HK-2 (cell line): ENCODE data around the gene FHIT.
"Not testable (repeated sequence)": the region's sequence is repeated elsewhere in the genome, so short reads cannot be mapped to it uniquely, and the experiment has no call there.

Source experiments
- DNase-seq: peaks from one replicate; pipeline ENCODE4 v3.0.0-alpha.2; 2018; ENCODE audit not compliant: unreplicated experiment

The FHIT gene

DNA sequence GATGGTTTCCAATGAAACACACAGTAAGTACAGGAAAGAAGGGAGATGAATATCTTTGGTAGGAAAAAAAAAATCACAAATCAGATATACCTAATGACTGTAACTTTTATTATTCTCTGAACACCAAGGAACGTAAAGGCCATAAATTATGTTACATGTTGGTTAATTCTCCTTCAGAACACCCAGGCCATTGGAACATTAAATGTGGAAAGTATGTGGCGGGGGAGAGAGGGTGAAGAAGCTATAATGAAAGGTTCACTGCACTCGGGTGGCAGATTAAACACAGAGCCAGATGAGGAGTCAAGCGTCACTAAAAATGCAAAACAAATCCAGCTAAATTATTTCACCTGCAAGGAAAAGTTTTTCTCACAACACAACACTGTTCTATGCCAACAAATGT, 193.8 kb downstream of the FHIT start:
- DNase-seq: no peak

DNA sequence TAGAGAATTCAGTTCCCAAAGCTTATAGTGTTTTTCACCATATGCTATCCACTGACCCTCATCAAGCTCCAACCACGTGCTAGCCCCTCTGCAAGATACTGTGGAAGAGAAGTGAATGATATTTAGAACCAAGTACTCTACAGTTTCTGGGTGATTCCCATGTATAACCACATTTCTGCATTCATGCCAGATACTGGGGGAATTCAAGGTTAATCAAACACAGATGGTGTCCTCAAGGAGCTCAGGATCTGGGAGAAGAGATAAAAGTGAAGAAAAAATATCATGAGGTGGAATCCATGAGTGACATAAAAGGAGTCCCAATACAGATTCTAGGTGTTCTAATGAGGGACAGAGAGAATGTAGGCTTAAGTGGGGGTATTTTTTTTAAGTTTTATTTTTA, 195.8 kb downstream of the FHIT start:
- DNase-seq: no peak

DNA sequence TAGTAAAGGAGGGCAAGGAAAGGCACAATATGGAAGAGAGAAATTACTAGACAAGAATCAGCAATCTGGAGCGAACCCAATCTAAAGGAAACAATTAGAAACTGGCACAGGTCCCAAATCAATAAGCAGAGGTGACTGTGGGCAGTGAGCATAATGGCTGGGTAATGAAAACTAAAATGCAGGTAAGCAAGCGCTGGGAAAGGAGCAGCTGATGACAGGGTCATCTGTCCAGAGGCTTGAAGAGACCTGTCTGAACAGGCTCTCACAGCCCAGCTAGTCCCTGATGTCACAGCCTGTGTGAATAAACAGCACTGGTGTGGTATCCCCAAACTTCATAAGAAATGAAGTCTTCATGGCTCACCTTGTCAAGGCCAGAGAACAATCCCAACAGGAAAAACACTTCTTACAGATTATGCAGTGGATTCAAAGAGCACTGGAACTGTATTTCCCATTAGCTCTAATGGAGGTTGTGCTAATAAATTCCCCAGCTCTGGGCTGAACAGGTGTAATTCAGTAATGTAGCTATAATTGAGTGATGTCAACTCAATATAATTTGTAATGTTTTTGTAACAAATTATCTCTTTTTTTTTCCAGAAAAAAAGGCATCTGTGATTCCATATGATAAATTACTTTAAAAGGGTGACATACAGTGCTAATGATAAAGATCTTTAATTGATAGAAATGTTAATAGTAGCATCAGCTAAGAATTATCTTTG, 197.3 kb downstream of the FHIT start:
- DNase-seq: no peak

DNA sequence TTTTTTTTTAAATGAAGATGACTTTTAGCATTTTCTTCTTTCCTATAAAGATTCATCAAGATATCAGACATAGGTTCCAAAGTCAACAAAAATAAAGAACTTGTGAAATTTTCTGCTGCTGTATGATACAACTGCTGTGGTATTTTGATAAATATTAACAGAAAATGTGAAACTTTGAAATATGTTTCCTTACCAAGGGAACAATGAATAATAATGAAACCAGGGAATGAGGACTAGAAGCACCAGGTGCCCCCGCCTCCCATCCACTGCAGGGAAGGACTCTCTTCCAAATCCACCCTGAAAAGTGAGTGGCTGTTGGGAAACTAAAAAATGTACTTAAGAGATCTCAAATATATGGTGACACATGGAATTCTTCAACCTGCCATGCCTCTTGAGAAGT, 198.4 kb downstream of the FHIT start:
- DNase-seq: no peak

DNA sequence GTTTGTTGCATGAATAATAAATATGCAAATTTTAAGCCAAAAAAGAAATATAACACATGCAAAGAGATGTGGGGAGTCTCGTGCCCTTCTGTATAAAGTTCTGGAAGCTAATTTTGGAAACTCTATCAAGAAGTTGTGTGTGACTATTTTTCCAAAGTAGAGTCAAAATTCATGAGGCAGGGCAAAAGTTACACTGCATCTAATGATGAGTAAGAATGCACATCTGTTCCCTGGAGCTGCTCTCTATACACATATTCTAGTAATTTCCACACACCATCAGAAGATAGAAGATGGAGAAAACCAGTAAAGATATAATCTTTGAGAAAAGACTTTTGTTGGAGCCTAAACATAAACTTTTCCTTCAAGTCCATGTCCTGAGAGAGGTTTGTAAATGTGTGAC, 199.6 kb downstream of the FHIT start:
- no peak for DNase-seq

DNA sequence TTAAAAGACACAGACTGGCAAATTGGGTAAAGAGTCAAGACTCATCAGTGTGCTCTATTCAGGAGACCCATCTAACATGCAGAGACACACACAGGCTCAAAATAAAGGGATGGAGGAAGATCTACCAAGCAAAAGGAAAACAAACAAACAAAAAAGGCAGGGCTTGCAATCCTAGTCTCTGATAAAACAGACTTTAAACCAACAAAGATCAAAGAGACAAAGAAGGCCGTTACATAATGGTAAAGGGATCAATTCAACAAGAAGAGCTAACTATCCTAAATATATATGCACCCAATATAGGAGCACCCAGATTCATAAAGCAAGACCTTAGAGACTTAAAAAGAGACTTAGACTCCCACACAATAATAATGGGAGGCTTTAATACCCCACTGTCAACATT, 206.1 kb downstream of the FHIT start:
- not testable (repeated sequence) for DNase-seq

DNA sequence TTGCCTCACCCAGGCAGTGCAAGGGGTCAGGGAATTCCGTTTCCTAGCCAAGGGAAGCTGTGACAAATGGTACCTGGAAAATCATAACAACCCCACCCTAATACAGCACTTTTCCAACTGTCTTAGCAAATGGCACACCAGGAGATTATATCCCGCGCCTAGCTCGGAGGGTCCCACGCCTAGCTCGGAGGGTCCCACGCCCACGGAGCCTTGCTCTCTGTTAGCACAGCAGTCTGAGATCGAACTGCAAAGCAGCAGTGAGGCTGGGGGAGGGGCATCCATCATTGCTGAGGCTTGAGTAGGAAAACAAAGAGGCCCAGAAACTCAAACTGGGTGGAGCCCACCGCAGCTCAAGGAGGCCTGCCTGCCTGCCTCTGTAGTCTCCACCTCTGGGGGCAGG, 208.1 kb downstream of the FHIT start:
- DNase-seq: no peak

DNA sequence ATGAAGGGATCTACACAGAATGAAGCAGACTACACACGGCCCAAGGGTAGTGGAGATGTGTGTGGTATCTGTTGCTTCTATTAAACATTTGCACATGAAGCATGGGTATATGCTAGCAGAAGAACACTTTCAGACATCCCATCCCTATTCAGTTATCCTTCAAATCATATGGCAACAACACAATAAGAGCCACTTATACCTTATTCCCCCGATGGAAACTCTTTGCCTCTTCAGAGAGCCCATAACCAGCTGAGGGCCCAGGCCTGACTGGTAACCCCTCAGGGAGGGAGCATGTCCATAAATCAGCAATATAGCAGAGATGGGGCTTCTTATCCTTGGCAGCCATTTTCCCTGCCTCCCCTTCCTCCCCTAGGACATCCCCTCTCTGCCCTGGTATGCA, 210.6 kb downstream of the FHIT start:
- no peak for DNase-seq

DNA sequence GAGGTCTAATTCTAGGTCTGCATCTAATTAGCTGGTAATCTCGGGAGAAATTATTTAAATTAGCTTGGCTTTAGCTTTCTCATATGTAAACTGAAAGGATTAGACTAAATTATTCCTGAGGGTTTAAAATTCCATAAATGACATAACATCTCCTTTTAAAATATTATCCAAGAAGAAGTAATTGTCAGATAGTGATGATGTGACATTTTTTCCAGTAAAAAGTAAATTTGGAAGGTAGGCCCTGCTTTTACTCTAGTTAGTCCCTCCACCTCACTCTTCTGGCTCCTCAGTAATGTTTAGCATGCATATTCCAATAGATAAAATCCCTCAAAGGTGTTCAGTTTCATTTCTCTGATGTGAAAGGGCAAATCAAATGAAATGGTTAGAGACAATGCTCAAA, 215.7 kb downstream of the FHIT start:
- DNase-seq: no peak

DNA sequence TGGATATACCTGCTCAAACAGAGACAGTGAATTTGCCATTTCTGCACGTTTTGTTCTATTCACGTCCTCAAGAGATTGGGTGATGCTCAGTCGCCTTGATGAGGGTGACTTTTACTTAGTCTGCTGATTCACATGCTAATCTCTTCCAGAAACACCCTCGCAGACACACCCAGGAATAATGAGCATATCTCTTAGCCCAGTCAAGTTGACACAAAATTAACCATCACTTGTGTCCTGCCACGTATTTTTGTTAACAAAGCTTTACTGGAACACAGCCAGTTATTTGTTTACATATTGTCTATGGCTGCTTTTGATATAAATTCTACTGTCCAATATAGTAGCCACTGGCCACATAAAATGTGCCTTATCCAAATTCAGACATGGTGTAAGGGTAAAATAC, 218.3 kb downstream of the FHIT start:
- DNase-seq: no peak

DNA sequence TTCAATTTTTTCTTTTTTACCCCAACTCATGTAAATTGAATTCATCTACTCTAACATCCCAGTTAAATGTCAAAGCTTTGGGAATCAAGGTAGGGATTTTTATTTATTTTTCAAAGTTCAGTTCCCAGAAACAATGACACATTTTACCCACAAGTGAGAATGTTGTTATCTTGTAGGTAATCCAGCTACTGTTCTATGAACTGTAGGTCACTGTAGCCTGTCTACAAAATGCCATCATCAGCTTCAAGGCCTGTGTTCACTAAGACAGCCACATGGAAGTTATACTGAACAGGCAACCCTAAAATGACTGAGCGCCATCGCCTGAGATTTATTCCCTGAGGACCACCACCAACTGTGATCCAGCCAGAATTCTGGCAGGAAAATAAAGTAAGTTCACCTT, 219.7 kb downstream of the FHIT start:
- no peak for DNase-seq

DNA sequence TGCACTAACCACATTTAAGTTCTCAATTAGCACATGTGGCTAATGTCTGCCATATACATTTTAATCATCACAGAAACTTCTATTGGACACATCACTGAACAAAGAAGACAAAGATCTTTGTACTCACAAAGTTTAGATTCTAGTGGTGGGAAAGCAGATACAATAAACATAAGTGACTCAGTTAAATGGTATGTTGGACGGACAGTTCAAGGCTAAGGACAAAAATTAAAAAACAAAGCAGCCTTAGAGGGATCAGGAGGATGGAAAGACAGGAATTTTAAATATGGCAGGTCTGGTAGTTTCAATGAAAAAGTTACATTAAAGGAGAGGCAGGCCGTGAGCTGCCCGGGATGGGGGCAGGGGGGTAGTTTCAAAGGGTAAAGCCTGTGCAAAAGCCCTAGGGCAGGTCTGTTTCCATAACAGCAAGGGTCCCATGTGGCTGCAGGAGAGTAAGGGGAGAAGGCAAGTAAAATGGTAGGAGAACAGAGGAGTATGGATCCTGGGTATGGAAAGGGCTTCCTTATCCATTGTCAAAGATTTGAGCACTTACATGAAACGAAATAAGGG, 220.7 kb downstream of the FHIT start:
- no peak for DNase-seq

DNA sequence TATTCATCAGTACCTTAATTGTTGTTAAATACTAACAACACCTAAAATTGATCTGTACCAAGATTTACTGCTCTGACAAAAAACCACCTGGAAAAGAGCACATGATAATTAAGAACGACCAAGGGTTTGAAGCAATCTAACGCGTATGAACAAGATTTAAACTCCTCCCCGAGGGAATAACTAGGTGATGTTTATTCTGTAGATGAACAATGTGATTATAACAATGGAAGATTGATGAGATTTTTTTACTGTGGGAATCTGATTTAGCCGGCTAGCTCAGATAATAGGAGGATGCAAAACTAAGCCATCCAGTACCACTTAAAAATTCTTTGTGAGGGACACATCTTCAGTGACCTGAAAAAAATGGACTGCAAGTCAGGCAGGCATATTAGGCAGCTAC, 222.1 kb downstream of the FHIT start:
- DNase-seq: no peak

DNA sequence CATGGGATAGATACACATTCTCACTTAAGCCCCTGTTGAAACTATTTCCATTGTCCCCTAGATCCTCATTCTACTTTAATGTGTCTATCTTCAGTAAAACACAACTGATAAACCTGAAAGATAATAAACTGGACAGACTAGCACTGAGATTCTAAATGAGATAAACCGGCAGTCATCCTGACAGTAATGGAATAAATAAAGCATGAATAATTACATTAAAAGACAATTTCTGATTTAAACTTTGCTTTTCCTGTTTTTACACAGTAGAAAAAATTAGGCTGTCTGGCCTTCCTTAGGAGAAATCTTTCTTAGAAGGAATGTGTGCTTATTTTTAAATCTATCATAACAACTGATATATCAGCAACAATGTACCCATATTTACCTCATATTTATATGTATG, 232.4 kb downstream of the FHIT start:
- DNase-seq: no peak

DNA sequence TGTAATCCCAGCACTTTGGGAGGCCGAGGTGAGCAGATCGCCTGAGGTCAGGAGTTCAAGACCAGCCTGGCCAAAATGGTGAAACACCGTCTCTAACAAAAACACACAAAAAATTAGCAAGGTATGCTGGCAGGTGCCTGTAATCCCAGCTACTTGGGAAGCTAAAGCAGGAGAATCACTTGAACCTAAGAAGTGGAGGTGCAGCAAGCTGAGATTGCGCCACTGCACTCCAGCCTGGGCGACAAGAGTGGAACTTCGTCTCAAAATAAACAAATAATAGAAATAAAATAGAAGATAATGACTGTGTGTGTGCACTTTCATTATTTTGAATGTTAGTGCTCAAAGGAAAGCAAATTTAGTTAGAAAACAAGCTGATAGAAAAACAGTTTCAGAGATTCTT, 234.2 kb downstream of the FHIT start:
- not testable (repeated sequence) for DNase-seq

DNA sequence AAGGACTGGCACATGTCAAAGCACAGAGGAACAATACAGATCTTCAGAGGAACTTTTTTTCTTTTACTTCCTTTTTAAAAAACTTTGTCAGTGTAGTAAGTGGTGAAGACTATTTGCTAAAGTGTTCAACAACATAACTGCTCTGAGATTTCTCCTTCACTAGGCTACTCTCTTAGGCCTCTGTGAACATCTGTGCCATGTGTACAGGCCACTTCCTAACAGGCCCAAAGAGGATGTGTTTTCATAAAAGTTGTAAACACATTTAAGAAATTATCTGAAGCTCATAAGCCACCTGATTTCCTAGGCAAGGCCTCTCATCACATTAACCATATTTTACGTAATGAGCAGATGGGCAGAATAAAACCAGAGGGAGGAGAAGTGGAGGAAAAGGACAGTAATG, 235.4 kb downstream of the FHIT start:
- no peak for DNase-seq

DNA sequence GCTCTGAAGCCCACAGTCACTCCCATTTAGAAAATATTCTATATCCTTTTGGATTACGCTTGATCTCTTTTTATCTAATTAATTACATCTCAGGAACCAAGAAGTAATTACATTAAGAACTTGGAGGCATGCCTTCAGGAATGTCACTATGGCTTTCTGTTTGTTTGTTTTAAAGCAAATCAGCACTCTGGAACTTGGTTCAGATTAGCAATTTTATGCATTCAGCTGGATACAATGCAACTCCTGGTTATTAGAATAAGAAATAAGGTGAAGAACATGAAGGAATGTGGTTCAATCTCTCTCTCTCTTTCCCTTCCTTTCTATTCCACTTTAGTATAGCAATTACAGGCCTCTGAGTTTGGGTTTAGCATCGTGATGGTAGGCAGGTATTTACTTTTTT, 235.8 kb downstream of the FHIT start:
- no peak for DNase-seq

DNA sequence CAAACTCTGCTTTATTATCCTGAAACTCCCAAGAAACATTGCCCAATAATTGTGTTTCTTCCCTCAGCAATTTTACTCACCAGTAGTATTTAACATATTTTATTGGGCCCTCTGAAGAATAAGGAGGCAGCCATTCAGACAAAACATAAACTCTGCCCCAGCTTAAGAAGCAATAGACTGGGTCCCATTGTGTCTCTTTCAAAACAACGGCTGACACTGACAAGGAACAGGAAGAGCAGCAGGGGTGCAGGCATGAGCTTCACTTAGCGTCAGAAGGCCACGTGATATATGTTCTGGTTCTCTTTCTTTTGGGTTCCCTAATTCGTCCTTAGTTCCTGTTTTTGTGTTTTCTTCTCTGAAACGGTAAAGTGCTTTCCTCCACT, 242.3 kb downstream of the FHIT start:
- no peak for DNase-seq

DNA sequence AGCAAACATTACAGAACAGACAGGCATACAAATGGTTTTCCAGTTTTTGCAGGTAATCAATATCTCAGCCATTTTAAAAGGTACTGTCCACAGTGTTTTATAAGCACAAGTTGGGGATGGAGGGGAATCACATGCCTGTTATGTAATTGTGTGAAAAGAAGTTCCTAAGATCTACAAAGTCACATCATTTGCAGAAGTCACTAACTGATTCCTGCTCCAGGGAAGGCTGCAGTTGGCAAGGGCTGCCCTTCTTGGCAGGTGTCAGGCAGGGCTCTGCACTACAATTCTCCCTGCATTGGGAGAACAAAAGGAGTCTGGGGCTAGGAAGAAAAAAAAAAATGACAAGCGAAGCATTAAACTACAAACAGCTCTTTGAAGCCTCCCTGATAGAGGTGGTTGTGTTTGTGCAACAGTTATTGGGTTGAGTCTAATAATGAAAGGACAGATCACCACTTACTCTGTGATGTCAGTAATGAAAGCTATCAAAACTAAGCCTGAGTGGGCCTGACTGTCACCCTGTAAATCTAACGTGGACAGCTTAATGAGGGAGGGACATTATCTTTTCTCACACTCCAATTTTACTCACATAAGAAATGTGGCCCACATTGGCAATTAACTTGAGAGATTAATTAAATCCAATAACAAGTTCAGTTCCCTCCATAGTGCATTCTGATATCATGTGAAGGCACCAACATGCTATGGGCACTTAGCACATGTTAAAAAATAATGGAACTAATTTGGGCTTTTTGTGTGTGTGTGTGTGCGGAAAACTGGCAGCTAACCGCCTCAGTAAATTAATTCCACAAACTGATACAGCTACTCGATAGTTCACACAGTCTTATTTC, 242.9 kb downstream of the FHIT start:
- DNase-seq: no peak

DNA sequence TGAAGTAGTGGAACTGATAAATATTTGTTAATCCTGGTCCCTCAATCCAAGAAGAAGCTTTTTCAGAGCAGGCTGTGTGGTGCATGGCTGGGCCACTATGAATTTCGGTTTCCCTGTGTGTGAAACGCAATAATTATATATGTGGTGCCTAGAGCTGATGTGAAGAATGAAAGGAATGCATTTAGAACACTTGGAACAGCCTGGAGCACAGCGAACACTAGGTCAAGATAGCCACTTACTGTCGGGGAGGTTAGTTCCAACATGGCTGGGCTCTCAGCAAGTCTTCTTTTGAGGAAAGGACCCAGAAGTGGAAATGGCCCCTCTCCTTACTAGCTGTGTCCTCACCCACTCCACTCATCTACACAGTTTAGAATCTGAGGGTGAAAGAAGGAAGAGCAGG, 245.7 kb downstream of the FHIT start:
- no peak for DNase-seq

DNA sequence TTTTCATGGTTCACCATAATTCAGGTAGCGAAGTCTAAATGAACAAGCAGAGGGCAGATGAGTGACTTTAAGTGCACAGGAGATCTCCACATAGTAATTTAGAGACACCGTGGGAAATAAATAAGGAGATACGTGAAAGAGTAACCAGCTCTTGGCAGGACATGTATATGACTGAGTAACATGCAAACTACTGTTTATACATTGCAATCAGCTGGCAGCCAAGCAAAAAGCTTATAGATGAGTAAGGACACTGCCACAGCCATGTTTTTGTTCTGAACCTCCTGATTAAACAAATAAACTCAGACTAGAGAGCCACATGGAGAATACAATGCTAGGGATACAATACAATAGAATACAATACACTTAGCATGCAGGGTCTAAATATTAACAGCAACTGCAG, 252.4 kb downstream of the FHIT start:
- no peak for DNase-seq

DNA sequence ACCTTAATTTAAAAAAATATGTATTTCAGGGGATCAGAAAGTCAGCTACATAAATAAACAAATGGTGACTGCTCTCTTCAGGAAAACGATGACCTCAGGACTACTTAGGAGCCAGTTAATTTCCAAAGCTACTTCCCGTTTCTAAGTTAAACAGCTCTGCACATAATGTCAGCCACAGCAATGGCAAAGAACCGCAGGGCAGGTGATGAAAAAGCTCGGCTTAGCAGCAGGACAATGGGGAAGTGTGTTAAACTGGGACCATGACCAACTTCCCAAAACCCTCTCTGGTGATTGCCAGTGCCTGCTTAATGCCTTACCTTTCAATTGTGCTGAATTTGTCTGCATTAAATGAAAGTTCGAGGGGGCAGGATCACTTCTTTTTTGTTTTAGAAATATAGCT, 258.9 kb downstream of the FHIT start:
- DNase-seq: no peak

DNA sequence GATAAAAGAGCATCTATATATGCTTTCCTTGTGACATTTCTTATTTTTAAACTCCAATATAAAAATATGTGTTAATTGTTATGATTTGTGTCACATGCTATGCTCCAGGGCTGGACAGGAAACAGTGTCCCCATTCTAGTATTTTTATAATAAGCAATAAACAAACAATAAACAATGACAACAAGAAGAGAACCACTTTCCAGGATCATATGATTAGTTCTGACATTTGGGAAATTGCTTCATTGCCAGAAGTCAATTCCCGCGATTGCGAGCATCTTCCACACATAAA, 260.9 kb downstream of the FHIT start:
- no peak for DNase-seq
